NB4 (cell line): Measurements from ENCODE around the gene ZNF480.

ENCODE experiments used
- POLR2A ChIP-seq: IDR thresholded peaks from 2 replicates; pipeline ENCODE4 v1.6.1; 2011; ENCODE audit warnings: mild to moderate bottlenecking; ENCODE audit not compliant: insufficient read length; ENCODE audit errors: extremely low read depth
- TF ChIP-seq, protein P1 (sequence below): IDR thresholded peaks from one replicate; pipeline ENCODE4 v1.5.1; 2012; ENCODE audit warnings: low read depth, low read length
- TF ChIP-seq, protein P2 (sequence below): IDR thresholded peaks from 2 replicates; pipeline ENCODE4 v1.6.1; 2011; ENCODE audit warnings: low read depth, low read length

- TF ChIP-seq, protein P1, sequence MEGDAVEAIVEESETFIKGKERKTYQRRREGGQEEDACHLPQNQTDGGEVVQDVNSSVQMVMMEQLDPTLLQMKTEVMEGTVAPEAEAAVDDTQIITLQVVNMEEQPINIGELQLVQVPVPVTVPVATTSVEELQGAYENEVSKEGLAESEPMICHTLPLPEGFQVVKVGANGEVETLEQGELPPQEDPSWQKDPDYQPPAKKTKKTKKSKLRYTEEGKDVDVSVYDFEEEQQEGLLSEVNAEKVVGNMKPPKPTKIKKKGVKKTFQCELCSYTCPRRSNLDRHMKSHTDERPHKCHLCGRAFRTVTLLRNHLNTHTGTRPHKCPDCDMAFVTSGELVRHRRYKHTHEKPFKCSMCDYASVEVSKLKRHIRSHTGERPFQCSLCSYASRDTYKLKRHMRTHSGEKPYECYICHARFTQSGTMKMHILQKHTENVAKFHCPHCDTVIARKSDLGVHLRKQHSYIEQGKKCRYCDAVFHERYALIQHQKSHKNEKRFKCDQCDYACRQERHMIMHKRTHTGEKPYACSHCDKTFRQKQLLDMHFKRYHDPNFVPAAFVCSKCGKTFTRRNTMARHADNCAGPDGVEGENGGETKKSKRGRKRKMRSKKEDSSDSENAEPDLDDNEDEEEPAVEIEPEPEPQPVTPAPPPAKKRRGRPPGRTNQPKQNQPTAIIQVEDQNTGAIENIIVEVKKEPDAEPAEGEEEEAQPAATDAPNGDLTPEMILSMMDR: no peak
- TF ChIP-seq, protein P2, sequence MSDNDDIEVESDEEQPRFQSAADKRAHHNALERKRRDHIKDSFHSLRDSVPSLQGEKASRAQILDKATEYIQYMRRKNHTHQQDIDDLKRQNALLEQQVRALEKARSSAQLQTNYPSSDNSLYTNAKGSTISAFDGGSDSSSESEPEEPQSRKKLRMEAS: no peak
- no peak for TF ChIP-seq POLR2A
These were observed 48.2 kb downstream of the ZNF480 start for GRCh38 chr19:52345162-52345561.
